Body of pancreas (tissue), 4 donors: Measurements from ENCODE around the gene INIP.

Source experiments
- POLR2A ChIP-seq, 3 donors: fragments of 450-650 bp; IDR thresholded peaks; one replicate each; pipeline ENCODE4 v1.6.1; 2016; ENCODE audit warnings: antibody characterized with exemption in 3 of 3, mild to moderate bottlenecking in 2 of 3
- TF ChIP-seq, protein P1 (sequence below), 7 experiments: fragments of 450-650 bp in 4 of 7; fragments of 200-600 bp in 3 of 7; sonication (generic) in 3 of 7; IDR thresholded peaks; one replicate each; pipeline ENCODE4 v1.5.1; 2016 to 2019; ENCODE audit warnings: antibody characterized with exemption in 7 of 7

DNA sequence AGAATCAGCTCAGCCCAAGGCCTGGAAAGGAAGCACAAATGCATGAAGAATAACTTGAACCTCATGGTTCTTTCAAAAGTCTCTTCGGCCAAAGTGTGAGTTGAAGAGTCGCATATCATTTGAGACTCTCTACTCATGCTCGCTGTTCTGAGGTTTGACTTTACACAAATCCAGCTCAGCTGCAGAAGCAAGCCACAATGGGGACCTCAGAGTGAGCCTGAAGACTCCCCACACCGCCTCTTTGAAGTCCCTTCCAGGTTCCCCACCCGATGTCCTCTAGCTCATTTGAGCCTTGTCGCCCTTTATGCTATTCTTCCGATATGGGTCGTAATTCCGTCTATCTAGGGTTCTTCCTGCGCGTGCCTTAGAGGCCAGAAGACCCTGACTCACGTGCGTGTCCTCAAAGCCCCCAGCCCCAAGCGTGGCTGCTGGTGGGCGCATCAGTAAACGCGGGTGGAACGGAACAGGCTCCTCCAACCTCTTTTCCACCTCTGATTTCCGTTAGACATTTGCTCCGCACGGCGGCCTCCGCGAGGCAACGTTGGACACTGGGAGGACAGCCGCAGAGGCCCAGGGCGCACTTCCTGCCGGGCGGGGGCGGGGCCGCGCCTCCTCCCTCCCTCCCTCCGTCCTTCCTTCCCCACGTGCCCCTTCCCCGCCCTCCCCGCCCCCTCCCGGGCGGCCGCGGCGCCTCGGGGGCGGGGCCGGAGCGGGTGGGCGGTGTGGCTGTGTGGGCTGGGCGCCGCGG lies 32.3 kb upstream of the INIP start, which contains the start of gene SNX30:
- TF ChIP-seq, protein P1, sequence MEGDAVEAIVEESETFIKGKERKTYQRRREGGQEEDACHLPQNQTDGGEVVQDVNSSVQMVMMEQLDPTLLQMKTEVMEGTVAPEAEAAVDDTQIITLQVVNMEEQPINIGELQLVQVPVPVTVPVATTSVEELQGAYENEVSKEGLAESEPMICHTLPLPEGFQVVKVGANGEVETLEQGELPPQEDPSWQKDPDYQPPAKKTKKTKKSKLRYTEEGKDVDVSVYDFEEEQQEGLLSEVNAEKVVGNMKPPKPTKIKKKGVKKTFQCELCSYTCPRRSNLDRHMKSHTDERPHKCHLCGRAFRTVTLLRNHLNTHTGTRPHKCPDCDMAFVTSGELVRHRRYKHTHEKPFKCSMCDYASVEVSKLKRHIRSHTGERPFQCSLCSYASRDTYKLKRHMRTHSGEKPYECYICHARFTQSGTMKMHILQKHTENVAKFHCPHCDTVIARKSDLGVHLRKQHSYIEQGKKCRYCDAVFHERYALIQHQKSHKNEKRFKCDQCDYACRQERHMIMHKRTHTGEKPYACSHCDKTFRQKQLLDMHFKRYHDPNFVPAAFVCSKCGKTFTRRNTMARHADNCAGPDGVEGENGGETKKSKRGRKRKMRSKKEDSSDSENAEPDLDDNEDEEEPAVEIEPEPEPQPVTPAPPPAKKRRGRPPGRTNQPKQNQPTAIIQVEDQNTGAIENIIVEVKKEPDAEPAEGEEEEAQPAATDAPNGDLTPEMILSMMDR (IDR thresholded peaks at IDR 0.05): peak in 2 of 7 experiments; percentile 23 to 27
- peak; percentile 73 to 91 (median 90) for TF ChIP-seq POLR2A (IDR thresholded peaks at IDR 0.05)
